WERI-Rb-1 (cell line): ENCODE measurements around the gene MTUS2.

ENCODE experiments used
- DNase-seq: peaks from one replicate; pipeline ENCODE4 v3.0.0-alpha.2; 2020
- H3K27ac ChIP-seq: fragments of 250-450 bp; sonication (Bioruptor Pico); 2 replicates; pipeline ENCODE4 v1.5.1; 2020; ENCODE audit warnings: mild to moderate bottlenecking, moderate library complexity
- H3K27me3 ChIP-seq: fragments of 250-450 bp; sonication (Bioruptor Pico); 2 replicates; pipeline ENCODE4 v1.5.1; 2021; ENCODE audit warnings: mild to moderate bottlenecking, low read depth, moderate library complexity; ENCODE audit not compliant: insufficient read depth, severe bottlenecking
- H3K36me3 ChIP-seq: fragments of 250-450 bp; sonication (Bioruptor Pico); 2 replicates; pipeline ENCODE4 v1.5.1; 2020; ENCODE audit warnings: mild to moderate bottlenecking, moderate library complexity
- H3K4me3 ChIP-seq: 2 replicates; pipeline ENCODE4 v1.5.1; 2011; ENCODE audit warnings: low read depth, mild to moderate bottlenecking, control low read depth, low read length
- H3K9me3 ChIP-seq: fragments of 250-450 bp; sonication (Bioruptor Pico); 2 replicates; pipeline ENCODE4 v1.5.1; 2021; ENCODE audit warnings: mild to moderate bottlenecking, moderate library complexity; ENCODE audit not compliant: severe bottlenecking
- CTCF ChIP-seq: IDR thresholded peaks from 2 replicates; pipeline ENCODE4 v1.5.1; 2011; ENCODE audit warnings: low read depth, mild to moderate bottlenecking, control low read depth, inconsistent platforms, low read length

MTUS2 gene

DNA sequence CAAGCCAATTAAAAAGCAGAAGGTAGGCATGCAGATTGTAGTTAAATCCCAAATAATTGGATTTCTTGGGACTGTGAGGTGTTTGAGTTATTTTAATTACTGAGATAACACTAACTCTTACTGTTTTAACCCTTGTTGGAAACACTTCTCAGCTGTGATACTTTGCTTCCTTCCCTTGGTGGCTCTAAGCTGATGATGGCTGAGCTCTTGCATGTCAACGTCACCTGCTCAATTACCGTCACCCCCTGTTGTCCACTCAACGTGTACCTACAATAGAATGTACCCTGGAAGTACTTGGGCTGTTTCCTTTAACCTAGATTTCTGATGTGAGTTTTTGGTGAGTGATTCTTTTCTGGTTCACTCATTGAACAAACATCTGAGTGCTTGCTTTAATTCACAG lies 471.9 kb downstream of the MTUS2 start:
- no peak for TF ChIP-seq CTCF
- Histone ChIP-seq H3K36me3 (no peaks in the 10 kb centered on the region), H3K9me3 (no peaks in the 10 kb centered on the region), H3K27me3 (no peaks in the 10 kb centered on the region), H3K4me3 (no peak overlapping the region), H3K27ac (no peak overlapping the region)
- DNase-seq = no peak

DNA sequence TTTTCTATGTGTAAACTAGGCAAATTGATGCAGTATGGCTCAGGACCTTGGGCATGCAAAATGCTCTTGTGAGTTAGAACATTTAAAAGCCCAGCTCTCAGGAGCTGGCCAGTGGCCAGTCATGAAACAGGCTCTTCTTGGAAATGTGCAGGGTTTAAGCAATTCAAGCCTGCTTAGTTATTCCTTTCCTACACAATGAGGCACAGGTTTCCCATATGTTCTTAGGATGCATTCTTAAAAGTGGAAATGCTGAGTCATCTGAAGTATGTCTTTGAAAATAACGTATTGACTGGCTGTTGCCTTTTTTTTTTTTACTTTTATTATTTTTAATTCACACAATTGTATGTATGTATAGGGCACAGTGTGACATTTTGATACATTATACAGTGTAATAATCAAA lies 474.7 kb downstream of the MTUS2 start:
- no peak for TF ChIP-seq CTCF
- Histone ChIP-seq H3K4me3 (no peak overlapping the region), H3K36me3 (no peaks in the 10 kb centered on the region), H3K9me3 (no peaks in the 10 kb centered on the region), H3K27me3 (no peaks in the 10 kb centered on the region), H3K27ac (no peak overlapping the region)
- no peak for DNase-seq

DNA sequence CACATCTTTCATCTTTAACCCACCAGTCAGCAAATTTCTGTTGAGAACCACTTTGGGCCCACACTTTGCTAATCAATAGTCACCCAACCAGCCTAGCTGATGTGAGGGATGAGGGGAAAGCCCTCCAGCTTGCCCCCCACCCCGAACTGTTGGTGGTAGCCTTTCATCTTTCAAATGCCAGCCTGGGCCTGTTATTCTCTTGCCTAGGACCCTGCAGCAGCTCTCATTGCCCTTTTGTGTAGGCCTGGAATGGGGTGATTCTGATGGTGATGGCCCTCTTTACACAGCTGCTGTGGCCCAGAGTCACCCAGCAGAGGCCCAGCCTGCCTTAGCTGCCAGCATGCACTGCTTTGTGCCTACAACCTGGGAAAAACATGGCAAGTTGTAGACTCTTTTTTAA lies 480.9 kb downstream of the MTUS2 start:
- no peak for DNase-seq
- Histone ChIP-seq H3K27me3 (no peaks in the 10 kb centered on the region), H3K27ac (no peak overlapping the region), H3K4me3 (no peak overlapping the region), H3K9me3 (no peaks in the 10 kb centered on the region), H3K36me3 (no peaks in the 10 kb centered on the region)
- no peak for TF ChIP-seq CTCF

GRCh38 chr13:29304148-29304547 lies 484.0 kb downstream of the MTUS2 start:
- Histone ChIP-seq H3K36me3 (no peaks in the 10 kb centered on the region), H3K27me3 (no peaks in the 10 kb centered on the region), H3K4me3 (no peak overlapping the region), H3K9me3 (no peaks in the 10 kb centered on the region), H3K27ac (no peak overlapping the region)
- TF ChIP-seq CTCF = no peak
- no peak for DNase-seq

DNA sequence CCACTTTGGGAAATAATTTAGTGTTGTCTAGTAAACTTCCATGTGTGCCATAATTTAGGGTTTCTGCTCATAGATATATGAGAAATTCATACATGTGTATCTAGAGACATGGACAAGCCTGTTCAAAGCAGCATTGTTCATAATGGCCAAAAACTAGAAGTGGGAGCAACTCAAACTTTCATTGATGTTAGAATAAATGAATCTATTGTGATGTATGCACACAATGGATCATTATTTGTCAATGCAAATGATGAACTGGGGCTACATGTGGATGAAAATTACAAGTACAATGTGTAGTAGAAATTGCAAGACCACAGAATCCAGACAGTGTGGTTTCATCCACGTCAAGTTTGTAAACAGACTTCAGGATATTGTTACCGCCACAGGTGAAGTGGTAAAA lies 490.7 kb downstream of the MTUS2 start:
- H3K9me3 ChIP-seq = no peaks in the 10 kb centered on the region
- no peak overlapping the region for H3K27ac ChIP-seq
- H3K36me3 ChIP-seq = no peaks in the 10 kb centered on the region
- no peak overlapping the region for H3K4me3 ChIP-seq
- H3K27me3 ChIP-seq = no peaks in the 10 kb centered on the region
- TF ChIP-seq CTCF = no peak
- DNase-seq = no peak

GRCh38 chr13:29315847-29316246 lies 495.7 kb downstream of the MTUS2 start:
- Histone ChIP-seq H3K4me3 (no peak overlapping the region), H3K36me3 (no peaks in the 10 kb centered on the region), H3K9me3 (no peaks in the 10 kb centered on the region), H3K27ac (no peak overlapping the region), H3K27me3 (no peaks in the 10 kb centered on the region)
- TF ChIP-seq CTCF = no peak
- no peak for DNase-seq
